Neural progenitor cell (in vitro differentiated cells): ENCODE results near the gene GABRG3.

Experiments
- CTCF ChIP-seq: fragments of 200-600 bp; sonication (generic); IDR thresholded peaks from 2 replicates; pipeline ENCODE4 v1.5.1; 2017; ENCODE audit warnings: antibody characterized with exemption, mild to moderate bottlenecking
- EZH2phosphoT487 ChIP-seq: fragments of 200-600 bp; sonication (generic); IDR thresholded peaks from 2 replicates; pipeline ENCODE4 v1.6.1; 2017; ENCODE audit warnings: antibody characterized with exemption

GRCh38 chr15:27238209-27238608 is 267.2 kb downstream of the GABRG3 start:
- TF ChIP-seq CTCF (peak; percentile 63), EZH2phosphoT487 (no peak)
